ENCODE results near the gene DSG2.

The DSG2 gene

GRCh38 chr18:31516437-31516836 lies 18.5 kb downstream of the DSG2 start:
- Histone ChIP-seq H3K4me1 (ENCODE audit: insufficient read depth, low read length, severe bottlenecking) (no peaks in the 10 kb centered on the region), H4K20me1 (ENCODE audit: insufficient read depth, low read length) (no peaks in the 10 kb centered on the region), H3F3A (ENCODE audit: insufficient read depth, low read length) (no peaks in the 10 kb centered on the region), H3K79me2 (ENCODE audit: insufficient read depth, low read length) (no peaks in the 10 kb centered on the region), H3K27ac (ENCODE audit: low read depth, low read length, poor library complexity, severe bottlenecking) (no peak overlapping the region), H3K9me3 (ENCODE audit: low read length) (no peaks in the 10 kb centered on the region), H3K9ac (ENCODE audit: low read length) (no peak overlapping the region), H3K27me3 (ENCODE audit: insufficient read depth, low read length) (no peaks in the 10 kb centered on the region), H3K9me2 (ENCODE audit: low read depth, low read length) (no peaks in the 10 kb centered on the region), H3K36me3 (ENCODE audit: insufficient read depth, low read length) (no peaks in the 10 kb centered on the region), H3K4me2 (ENCODE audit: low read length) (no peak overlapping the region), H3K4me3 (ENCODE audit: low read depth, low read length, poor library complexity, severe bottlenecking) (no peak overlapping the region), H2AFZ (ENCODE audit: low read length) (no peak overlapping the region)
- TF ChIP-seq EZH2 (IDR thresholded peaks at IDR 0.05; ENCODE audit: borderline replicate concordance, low read length) (no peak), CTCF (IDR thresholded peaks at IDR 0.05; ENCODE audit: low read length) (no peak)

- Histone ChIP-seq H3K27me3 (ENCODE audit: insufficient read depth, low read length) (no peaks in the 10 kb centered on the region), H3K36me3 (ENCODE audit: insufficient read depth, low read length) (no peaks in the 10 kb centered on the region), H3K9me3 (ENCODE audit: low read length) (no peaks in the 10 kb centered on the region), H2AFZ (ENCODE audit: low read length) (no peak overlapping the region), H3F3A (ENCODE audit: insufficient read depth, low read length) (no peaks in the 10 kb centered on the region), H3K4me1 (ENCODE audit: insufficient read depth, low read length, severe bottlenecking) (no peaks in the 10 kb centered on the region), H3K27ac (ENCODE audit: low read depth, low read length, poor library complexity, severe bottlenecking) (no peak overlapping the region), H4K20me1 (ENCODE audit: insufficient read depth, low read length) (no peaks in the 10 kb centered on the region), H3K4me2 (ENCODE audit: low read length) (no peak overlapping the region), H3K9me2 (ENCODE audit: low read depth, low read length) (no peaks in the 10 kb centered on the region), H3K79me2 (ENCODE audit: insufficient read depth, low read length) (no peaks in the 10 kb centered on the region), H3K4me3 (ENCODE audit: low read depth, low read length, poor library complexity, severe bottlenecking) (no peak overlapping the region), H3K9ac (ENCODE audit: low read length) (no peak overlapping the region)
- TF ChIP-seq CTCF (IDR thresholded peaks at IDR 0.05; ENCODE audit: low read length) (no peak), EZH2 (IDR thresholded peaks at IDR 0.05; ENCODE audit: borderline replicate concordance, low read length) (no peak)
Observed at GRCh38 chr18:31526374-31526773, 28.4 kb downstream of the DSG2 start.

GRCh38 chr18:31533236-31533635 lies 35.3 kb downstream of the DSG2 start:
- H2AFZ ChIP-seq (ENCODE audit: low read length): no peak overlapping the region
- H3K36me3 ChIP-seq (ENCODE audit: insufficient read depth, low read length): no peaks in the 10 kb centered on the region
- no peaks in the 10 kb centered on the region for H3K9me2 ChIP-seq (ENCODE audit: low read depth, low read length)
- no peak overlapping the region for H3K4me2 ChIP-seq (ENCODE audit: low read length)
- H3K9ac ChIP-seq (ENCODE audit: low read length): no peak overlapping the region
- no peak overlapping the region for H3K4me3 ChIP-seq (ENCODE audit: low read depth, low read length, poor library complexity, severe bottlenecking)
- H3K27me3 ChIP-seq (ENCODE audit: insufficient read depth, low read length): no peaks in the 10 kb centered on the region
- H3K79me2 ChIP-seq (ENCODE audit: insufficient read depth, low read length): no peaks in the 10 kb centered on the region
- H3K4me1 ChIP-seq (ENCODE audit: insufficient read depth, low read length, severe bottlenecking): no peaks in the 10 kb centered on the region
- H4K20me1 ChIP-seq (ENCODE audit: insufficient read depth, low read length): no peaks in the 10 kb centered on the region
- no peak overlapping the region for H3K27ac ChIP-seq (ENCODE audit: low read depth, low read length, poor library complexity, severe bottlenecking)
- H3K9me3 ChIP-seq (ENCODE audit: low read length): no peaks in the 10 kb centered on the region
- H3F3A ChIP-seq (ENCODE audit: insufficient read depth, low read length): no peaks in the 10 kb centered on the region
- TF ChIP-seq EZH2 (IDR thresholded peaks at IDR 0.05; ENCODE audit: borderline replicate concordance, low read length) (no peak), CTCF (IDR thresholded peaks at IDR 0.05; ENCODE audit: low read length) (no peak)

All from OCI-LY1 (cell line).